GM18499 (cell line): ENCODE results near the gene GAP43.

Experiments used
- ATAC-seq: cut with Tn5 transposase; IDR thresholded peaks from one replicate; pipeline ENCODE4 v1.9.1; 2021; ENCODE audit warnings: moderate number of reproducible peaks; ENCODE audit not compliant: insufficient read depth, unreplicated experiment

GAP43 gene

GRCh38 chr3:115692887-115693524 lies 69.7 kb downstream of the GAP43 start:
- ATAC-seq: peak; percentile 82

- ATAC-seq: no peak
Observed at GRCh38 chr3:115693868-115694267, 70.6 kb downstream of the GAP43 start.

GRCh38 chr3:115695090-115695489 lies 71.8 kb downstream of the GAP43 start:
- ATAC-seq: no peak

- ATAC-seq: no peak
Observed at GRCh38 chr3:115697263-115698053, 74.1 kb downstream of the GAP43 start.

- ATAC-seq: no peak
Observed at GRCh38 chr3:115698851-115699591, 75.7 kb downstream of the GAP43 start.

GRCh38 chr3:115699706-115700105 lies 76.4 kb downstream of the GAP43 start:
- no peak for ATAC-seq

- ATAC-seq: no peak
Observed at GRCh38 chr3:115702598-115702997, 79.3 kb downstream of the GAP43 start.

- ATAC-seq: no peak
Observed at GRCh38 chr3:115704661-115705338, 81.5 kb downstream of the GAP43 start.

GRCh38 chr3:115706311-115706829 lies 83.1 kb downstream of the GAP43 start:
- no peak for ATAC-seq

- ATAC-seq: no peak
Observed at GRCh38 chr3:115708540-115708939, 85.2 kb downstream of the GAP43 start.

- no peak for ATAC-seq
Observed at GRCh38 chr3:115709093-115709492, 85.8 kb downstream of the GAP43 start.

- no peak for ATAC-seq
Observed at GRCh38 chr3:115709931-115710330, 86.6 kb downstream of the GAP43 start.

GRCh38 chr3:115710799-115711198 lies 87.5 kb downstream of the GAP43 start:
- no peak for ATAC-seq

GRCh38 chr3:115712871-115713270 lies 89.6 kb downstream of the GAP43 start:
- no peak for ATAC-seq

- ATAC-seq: no peak
Observed at GRCh38 chr3:115713284-115713683, 90.0 kb downstream of the GAP43 start.

- ATAC-seq: no peak
Observed at GRCh38 chr3:115715241-115715745, 92.0 kb downstream of the GAP43 start.

- ATAC-seq: no peak
Observed at GRCh38 chr3:115720983-115721382, 97.7 kb downstream of the GAP43 start.

GRCh38 chr3:115725800-115726199 lies 102.5 kb downstream of the GAP43 start:
- ATAC-seq: no peak

- ATAC-seq: no peak
Observed at GRCh38 chr3:115727135-115727534, 103.8 kb downstream of the GAP43 start.

GRCh38 chr3:115728013-115728412 lies 104.7 kb downstream of the GAP43 start:
- no peak for ATAC-seq
